Measurements from ENCODE around the gene LZTR1.

DNA sequence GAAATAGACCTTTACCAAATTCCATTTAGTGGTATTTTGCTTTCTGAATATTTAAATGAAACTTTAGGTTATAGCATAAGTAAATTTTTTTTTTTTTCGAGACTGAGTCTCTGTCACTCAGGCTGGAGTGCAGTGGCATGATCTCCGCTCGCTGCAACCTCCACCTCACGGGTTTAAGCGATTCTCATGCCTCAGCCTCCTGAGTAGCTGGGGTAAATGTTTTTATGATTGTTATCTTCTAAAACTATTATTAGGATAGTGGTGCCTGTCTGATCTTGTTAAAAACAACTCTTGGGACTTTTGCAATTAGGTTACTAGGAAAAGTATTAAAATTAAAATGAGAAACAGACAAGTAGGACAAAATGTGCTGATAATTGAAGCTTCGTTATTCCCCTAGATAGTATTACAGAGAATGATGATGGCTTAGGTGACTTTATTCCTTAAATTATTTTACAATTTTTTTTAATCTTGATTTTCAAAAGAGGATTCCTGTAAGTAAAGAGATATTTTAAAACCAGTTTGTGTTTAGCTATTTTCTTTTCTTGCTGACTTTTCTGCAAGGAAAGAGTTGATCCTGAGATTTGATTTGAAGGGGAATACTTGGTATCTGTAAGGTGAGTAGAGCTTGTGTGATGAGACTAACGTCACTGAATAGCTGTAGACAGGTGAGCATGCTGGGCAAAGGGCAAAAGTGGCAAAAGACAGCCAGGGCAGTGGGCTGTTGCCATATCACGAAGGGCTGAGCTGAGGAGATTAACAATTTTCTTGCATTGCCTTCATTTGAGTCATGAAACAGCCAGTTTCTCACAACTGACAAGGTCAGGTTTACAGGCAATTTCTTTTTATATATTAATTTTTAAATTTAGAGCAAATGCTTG lies 44.1 kb upstream of the LZTR1 start:
- no peak for TF ChIP-seq POLR2A (IDR thresholded peaks at IDR 0.05)
- TF ChIP-seq, protein P1, sequence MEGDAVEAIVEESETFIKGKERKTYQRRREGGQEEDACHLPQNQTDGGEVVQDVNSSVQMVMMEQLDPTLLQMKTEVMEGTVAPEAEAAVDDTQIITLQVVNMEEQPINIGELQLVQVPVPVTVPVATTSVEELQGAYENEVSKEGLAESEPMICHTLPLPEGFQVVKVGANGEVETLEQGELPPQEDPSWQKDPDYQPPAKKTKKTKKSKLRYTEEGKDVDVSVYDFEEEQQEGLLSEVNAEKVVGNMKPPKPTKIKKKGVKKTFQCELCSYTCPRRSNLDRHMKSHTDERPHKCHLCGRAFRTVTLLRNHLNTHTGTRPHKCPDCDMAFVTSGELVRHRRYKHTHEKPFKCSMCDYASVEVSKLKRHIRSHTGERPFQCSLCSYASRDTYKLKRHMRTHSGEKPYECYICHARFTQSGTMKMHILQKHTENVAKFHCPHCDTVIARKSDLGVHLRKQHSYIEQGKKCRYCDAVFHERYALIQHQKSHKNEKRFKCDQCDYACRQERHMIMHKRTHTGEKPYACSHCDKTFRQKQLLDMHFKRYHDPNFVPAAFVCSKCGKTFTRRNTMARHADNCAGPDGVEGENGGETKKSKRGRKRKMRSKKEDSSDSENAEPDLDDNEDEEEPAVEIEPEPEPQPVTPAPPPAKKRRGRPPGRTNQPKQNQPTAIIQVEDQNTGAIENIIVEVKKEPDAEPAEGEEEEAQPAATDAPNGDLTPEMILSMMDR (IDR thresholded peaks at IDR 0.05) = no peak
